Measurements from ENCODE around the gene PACRG. TPM values are rescaled to one million over a fixed set of nuclear protein-coding genes. Genes with fewer than 3 reads are reported as not detected.
A peak's percentile ranks its signal among the peaks of the same experiment; 100 is the strongest.

Gene PACRG
- total and polyA plus RNA-seq, 2 of the 8 experiments (the other 6 are each of a cell fraction or from before 2014, with no cell fraction given), result 0.44 to 0.54 TPM

DNA sequence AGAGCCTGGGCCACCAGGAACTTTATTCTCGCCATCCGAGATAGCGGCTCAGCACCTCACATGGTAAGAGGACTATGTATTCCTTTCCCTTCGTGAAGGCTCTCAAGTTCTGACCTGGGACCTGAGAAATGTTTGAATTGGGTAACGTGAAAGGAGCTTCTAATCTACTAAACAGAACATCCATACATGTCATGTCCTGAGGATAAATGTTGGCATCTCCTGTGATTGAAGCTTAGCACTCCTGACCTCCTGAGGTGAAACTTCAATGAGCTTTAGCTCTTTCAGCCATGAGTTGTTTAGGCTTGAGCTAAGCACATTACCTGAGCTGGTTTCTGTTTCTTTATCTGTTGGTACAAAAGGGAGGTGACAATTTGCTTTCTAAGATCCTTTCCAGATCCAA is 280.9 kb downstream of the PACRG start:
- Histone ChIP-seq H3K27ac (ENCODE audit: low read depth, low read length) (no peak overlapping the region), H2BK5ac (ENCODE audit: low read depth, low read length) (no peak overlapping the region), H2BK20ac (ENCODE audit: low read length) (no peak overlapping the region), H3K27me3 (replicated peaks in 1 of 4; ENCODE audit: control insufficient read depth in 3 of 4, extremely low read depth in 1 of 4, insufficient read depth in 3 of 4, low read length in 3 of 4) (no peaks in the 10 kb centered on the region), H3K4me1 (replicated peaks in 1 of 4; ENCODE audit: control insufficient read depth in 3 of 4, insufficient read depth in 4 of 4, low read length in 3 of 4) (no peaks in the 10 kb centered on the region; a peak in 1 of 7 replicates), H2AFZ (ENCODE audit: low read length) (0 out of 2 replicates have a peak overlapping the region, but pooled peaks have one; percentile 20), H4K5ac (ENCODE audit: insufficient read length, low read depth, low read length) (no peak overlapping the region), H3K4me2 (ENCODE audit: insufficient read depth in 1 of 2, low read depth in 2 of 2, low read length in 2 of 2) (no peak overlapping the region), H4K91ac (replicated peaks; ENCODE audit: insufficient read length, low read length) (no peak overlapping the region), H3K36me3 (ENCODE audit: control insufficient read depth in 2 of 4, insufficient read depth in 4 of 4, low read length in 3 of 4) (no peaks in the 10 kb centered on the region), H2AK5ac (ENCODE audit: low read depth, low read length) (no peak overlapping the region), H4K20me1 (replicated peaks in 1 of 2; ENCODE audit: control insufficient read depth in 1 of 2, insufficient read depth in 2 of 2, low read length in 2 of 2) (no peaks in the 10 kb centered on the region), H3K18ac (ENCODE audit: extremely low read depth, low read length) (no peak overlapping the region), H3K79me2 (ENCODE audit: control insufficient read depth in 1 of 2, insufficient read depth in 2 of 2, low read length in 2 of 2) (no peaks in the 10 kb centered on the region), H3K79me1 (ENCODE audit: low read depth, low read length) (no peaks in the 10 kb centered on the region), H3K23ac (ENCODE audit: insufficient read length) (no peak overlapping the region), H3K9me3 (ENCODE audit: insufficient read depth in 2 of 2, low read depth in 1 of 2, low read length in 1 of 2) (no peaks in the 10 kb centered on the region), H3K23me2 (ENCODE audit: low read depth, low read length) (no peaks in the 10 kb centered on the region), H3K9ac (replicated peaks in 1 of 4; ENCODE audit: extremely low read depth in 1 of 4, low read depth in 3 of 4, low read length in 3 of 4) (no peak overlapping the region), H2BK12ac (ENCODE audit: low read depth, low read length) (no peak overlapping the region), H2BK120ac (replicated peaks; ENCODE audit: low read depth, low read length) (no peak overlapping the region), H2BK15ac (ENCODE audit: low read length) (no peak overlapping the region), H3K14ac (ENCODE audit: insufficient read length) (no peak overlapping the region), H3K56ac (replicated peaks; ENCODE audit: insufficient read length, low read depth, low read length) (no peak overlapping the region), H3K4me3 (ENCODE audit: extremely low read depth in 1 of 4, insufficient read depth in 2 of 4, low read depth in 3 of 4, low read length in 4 of 4) (no peak overlapping the region), H3K4ac (replicated peaks; ENCODE audit: insufficient read length, low read depth, low read length) (no peak overlapping the region), H4K8ac (ENCODE audit: extremely low read depth, insufficient read depth, low read length) (no peak overlapping the region)
- 83% methylated on average over 5 of the region's 5 CpGs; no CpG with 5 or more reads in 1 of the 2 experiments for WGBS, 2 experiments (ENCODE audit: extremely low coverage in 1 of 2, insufficient coverage in 1 of 2, insufficient read length in 1 of 2, insufficient replicate concordance in 2 of 2, low coverage in 1 of 2, low lambda C conversion rate in 2 of 2, missing lambda C conversion rate in 1 of 2)
- no peak for DNase-seq (ENCODE audit: low read depth in 1 of 2, low spot score in 2 of 2)
- CTCF ChIA-PET (ENCODE audit: partially characterized antibody), result interaction anchor here (0.5 to 1.2 kb wide), 4 partner anchors 56 to 422 kb away, joined by 3 to 4 read pairs (median 3); no protein-coding TSS in a partner anchor
- POLR2A ChIA-PET (ENCODE audit: partially characterized antibody), result no interaction called here
- FAIRE-seq, result no peak
- TF ChIP-seq CTBP2 (IDR thresholded peaks at IDR 0.05; ENCODE audit: borderline replicate concordance, insufficient read depth, insufficient read length, low read length) (no peak), POLR2AphosphoS5 (IDR thresholded peaks at IDR 0.05; ENCODE audit: low read depth, low read length) (no peak), FOSL1 (IDR thresholded peaks at IDR 0.05; ENCODE audit: insufficient read depth, low read depth, low read length) (no peak), JUND (IDR thresholded peaks at IDR 0.05; ENCODE audit: low read length) (no peak)
